BLaER1 (cell line): ENCODE data around the gene RBPMS2.
A peak's percentile ranks its signal among the peaks of the same experiment; 100 is the strongest.

Source experiments
- H3K27ac ChIP-seq: shearing (Covaris generic); formaldehyde crosslinking; 2 replicates; pipeline ENCODE4 v1.8.1; 2022
- H3K27me3 ChIP-seq: shearing (Covaris generic); formaldehyde crosslinking; 2 replicates; pipeline ENCODE4 v1.8.1; 2022
- H3K36me3 ChIP-seq: shearing (Covaris generic); formaldehyde crosslinking; 2 replicates; pipeline ENCODE4 v1.8.1; 2022
- H3K4me1 ChIP-seq: shearing (Covaris generic); formaldehyde crosslinking; 2 replicates; pipeline ENCODE4 v1.8.1; 2022
- H3K4me2 ChIP-seq: shearing (Covaris generic); formaldehyde crosslinking; 2 replicates; pipeline ENCODE4 v1.8.1; 2022
- H3K4me3 ChIP-seq: shearing (Covaris generic); formaldehyde crosslinking; 2 replicates; pipeline ENCODE4 v1.8.1; 2022
- H3K9ac ChIP-seq: shearing (Covaris generic); formaldehyde crosslinking; 2 replicates; pipeline ENCODE4 v1.8.1; 2022
- H3K9me3 ChIP-seq: shearing (Covaris generic); formaldehyde crosslinking; 2 replicates; pipeline ENCODE4 v1.8.1; 2022
- H4K20me1 ChIP-seq: shearing (Covaris generic); formaldehyde crosslinking; 2 replicates; pipeline ENCODE4 v1.8.1; 2022
- Cebpa-rat ChIP-seq: shearing (Covaris generic); IDR thresholded peaks from 2 replicates; pipeline ENCODE4 v1.8.1; 2022

Gene RBPMS2

DNA sequence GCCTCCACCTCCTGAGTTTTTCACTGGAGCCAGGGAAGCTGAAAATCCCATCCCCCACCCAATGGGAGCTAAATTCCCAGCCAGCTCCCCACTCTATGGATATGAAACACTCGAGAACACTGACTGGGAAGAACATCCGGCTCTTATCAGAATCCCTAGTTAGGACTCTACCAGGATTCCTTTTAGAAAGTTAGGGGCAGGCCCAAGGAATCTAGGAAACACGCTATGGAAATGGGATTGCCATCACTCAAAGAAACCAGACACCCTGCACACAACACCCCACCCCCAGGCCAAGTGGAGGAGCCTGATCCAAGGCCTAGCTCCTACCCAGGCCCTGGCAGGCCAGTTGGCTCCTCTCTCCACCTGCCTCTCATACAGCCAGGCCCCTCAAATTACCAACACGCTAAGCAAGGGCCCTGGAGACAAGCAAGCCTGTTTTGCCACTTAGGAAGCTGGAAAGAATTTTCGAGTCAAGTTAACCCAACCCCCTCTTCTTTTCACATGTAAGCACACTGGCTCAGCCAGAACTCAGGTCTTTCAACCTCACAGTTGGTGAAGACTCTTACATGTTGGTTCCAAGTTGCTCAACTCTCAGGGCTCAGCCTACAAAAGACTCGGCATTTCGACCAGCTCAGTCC lies 75.5 kb downstream of the RBPMS2 start:
- peaks cover 75% of the 10 kb centered on the region for H4K20me1 ChIP-seq
- H3K9ac ChIP-seq, result 0 out of 2 replicates have a peak overlapping the region, but pooled peaks have one; percentile 11
- TF ChIP-seq Cebpa-rat, result no peak
- peak overlapping the region; percentile 98 for H3K4me2 ChIP-seq
- no peak overlapping the region; the same call in 1 of the 2 replicates for H3K4me3 ChIP-seq
- no peak overlapping the region for H3K27ac ChIP-seq
- peaks cover 25% of the 10 kb centered on the region for H3K36me3 ChIP-seq
- H3K4me1 ChIP-seq, result peaks cover 68% of the 10 kb centered on the region
- H3K9me3 ChIP-seq, result no peaks in the 10 kb centered on the region
- H3K27me3 ChIP-seq, result no peaks in the 10 kb centered on the region

- Histone ChIP-seq H3K27ac (no peak overlapping the region), H3K36me3 (peaks cover 35% of the 10 kb centered on the region), H4K20me1 (peaks cover 85% of the 10 kb centered on the region), H3K4me2 (peak overlapping the region; percentile 98), H3K27me3 (no peaks in the 10 kb centered on the region), H3K9me3 (no peaks in the 10 kb centered on the region), H3K4me3 (no peak overlapping the region), H3K9ac (peak overlapping the region; percentile 8; the same call in 1 of the 2 replicates), H3K4me1 (peaks cover 75% of the 10 kb centered on the region)
- no peak for TF ChIP-seq Cebpa-rat
Measured at GRCh38 chr15:64698823-64699222, 76.6 kb downstream of the RBPMS2 start.

DNA sequence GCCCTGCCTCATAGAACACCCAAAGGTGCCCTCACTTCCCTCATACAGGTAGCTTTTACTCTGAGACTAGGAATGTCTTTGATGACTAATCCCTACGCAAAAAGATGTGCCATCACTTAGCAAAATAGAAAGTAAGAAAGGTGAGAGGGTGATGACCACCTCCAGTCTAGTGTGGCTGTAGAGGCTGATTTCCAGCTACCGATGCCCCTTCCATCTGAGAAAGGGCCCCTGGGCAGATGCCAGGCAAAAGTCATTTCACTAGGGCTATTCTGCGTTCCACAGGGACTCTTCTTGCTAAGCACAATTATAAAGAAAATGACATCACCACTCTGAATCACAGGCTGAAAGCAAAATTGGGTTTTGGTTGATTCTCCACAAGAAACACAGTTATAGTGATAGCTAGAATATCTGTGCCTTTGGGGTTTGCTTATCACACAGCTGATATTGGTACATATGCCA lies 77.4 kb downstream of the RBPMS2 start:
- Histone ChIP-seq H3K27ac (no peak overlapping the region), H3K9me3 (no peaks in the 10 kb centered on the region), H3K36me3 (peaks cover 44% of the 10 kb centered on the region), H4K20me1 (peaks cover 94% of the 10 kb centered on the region), H3K9ac (no peak overlapping the region), H3K4me2 (no peak overlapping the region), H3K4me1 (peaks cover 69% of the 10 kb centered on the region), H3K4me3 (no peak overlapping the region), H3K27me3 (no peaks in the 10 kb centered on the region)
- TF ChIP-seq Cebpa-rat, result no peak

DNA sequence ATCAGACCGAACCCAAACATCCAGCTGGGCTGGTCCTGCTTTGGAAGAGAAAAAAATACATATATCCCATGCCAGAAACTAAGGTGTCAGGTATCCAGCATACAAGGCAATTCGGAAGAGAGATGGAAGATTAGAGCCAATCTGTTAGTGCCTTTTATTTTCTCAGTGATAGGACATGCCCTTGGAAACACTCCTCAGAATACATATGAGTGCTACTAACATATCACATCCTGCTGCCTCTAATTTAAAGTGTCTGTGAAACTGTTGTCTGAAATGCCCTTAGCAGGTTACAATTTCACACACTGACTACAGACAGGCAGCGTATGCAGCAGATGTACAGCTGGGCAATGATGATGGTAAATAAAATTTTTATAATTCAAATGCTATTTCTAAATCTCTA lies 78.9 kb downstream of the RBPMS2 start:
- Histone ChIP-seq H3K9me3 (no peaks in the 10 kb centered on the region), H3K27ac (no peak overlapping the region), H3K4me2 (no peak overlapping the region), H3K4me1 (peaks cover 72% of the 10 kb centered on the region), H3K4me3 (no peak overlapping the region), H4K20me1 (peaks cover 98% of the 10 kb centered on the region), H3K27me3 (no peaks in the 10 kb centered on the region), H3K36me3 (peaks cover 59% of the 10 kb centered on the region), H3K9ac (no peak overlapping the region)
- TF ChIP-seq Cebpa-rat, result no peak

- no peaks in the 10 kb centered on the region for H3K9me3 ChIP-seq
- no peaks in the 10 kb centered on the region for H3K27me3 ChIP-seq
- H4K20me1 ChIP-seq, result peaks cover 98% of the 10 kb centered on the region
- no peak overlapping the region for H3K4me3 ChIP-seq
- no peak overlapping the region for H3K9ac ChIP-seq
- TF ChIP-seq Cebpa-rat, result no peak
- peak overlapping the region; percentile 67 for H3K4me2 ChIP-seq
- H3K36me3 ChIP-seq, result peaks cover 65% of the 10 kb centered on the region
- peak overlapping the region; percentile 56; the same call in 1 of the 2 replicates for H3K27ac ChIP-seq
- peaks cover 63% of the 10 kb centered on the region for H3K4me1 ChIP-seq
Measured at GRCh38 chr15:64695561-64695992, 79.8 kb downstream of the RBPMS2 start.

DNA sequence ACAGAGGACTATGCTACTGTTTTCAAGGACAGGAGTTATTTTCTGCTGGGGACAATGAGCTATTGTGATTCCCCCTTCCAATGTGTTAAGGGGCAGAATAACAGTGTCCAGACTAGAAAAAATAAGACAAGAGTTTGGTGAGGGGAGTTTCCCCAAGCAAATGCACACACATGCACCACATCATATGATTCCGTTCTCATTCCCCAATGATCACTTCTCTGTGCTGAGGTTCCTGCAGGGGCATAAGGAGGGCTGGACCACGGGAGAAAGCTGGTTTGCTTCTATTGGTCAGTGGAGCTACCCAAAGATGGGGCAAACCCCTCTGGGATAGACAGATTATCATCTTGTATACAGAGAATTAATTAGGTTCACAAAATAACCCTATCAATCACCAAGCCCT lies 80.6 kb downstream of the RBPMS2 start:
- no peaks in the 10 kb centered on the region for H3K27me3 ChIP-seq
- TF ChIP-seq Cebpa-rat, result no peak
- H3K27ac ChIP-seq, result peak overlapping the region; percentile 56; the same call in 1 of the 2 replicates
- H3K4me1 ChIP-seq, result peaks cover 56% of the 10 kb centered on the region
- H3K9ac ChIP-seq, result no peak overlapping the region
- H3K4me2 ChIP-seq, result peak overlapping the region; percentile 67
- H3K36me3 ChIP-seq, result peaks cover 65% of the 10 kb centered on the region
- no peak overlapping the region for H3K4me3 ChIP-seq
- peaks cover 98% of the 10 kb centered on the region for H4K20me1 ChIP-seq
- H3K9me3 ChIP-seq, result no peaks in the 10 kb centered on the region

DNA sequence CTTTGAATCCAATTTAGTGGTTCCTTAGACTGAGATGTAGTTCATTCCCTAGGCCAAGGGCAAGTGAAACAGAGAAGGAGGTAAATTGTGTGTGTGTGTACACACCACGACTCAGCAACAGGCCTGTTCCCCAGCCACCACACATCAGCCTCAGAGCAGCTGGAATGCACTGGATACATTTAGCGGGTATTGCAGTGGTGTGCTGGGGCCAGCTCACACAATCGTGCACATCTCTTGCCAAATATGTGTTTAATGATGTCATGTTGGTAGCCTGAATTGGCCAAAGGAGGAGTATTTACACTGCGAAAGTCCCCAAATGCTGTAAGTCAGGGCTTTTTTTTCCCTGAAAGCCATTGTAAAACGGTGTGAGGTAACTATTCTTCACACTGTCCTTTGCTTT lies 82.3 kb downstream of the RBPMS2 start:
- H3K9ac ChIP-seq, result no peak overlapping the region
- no peak overlapping the region for H3K27ac ChIP-seq
- H3K4me3 ChIP-seq, result no peak overlapping the region
- peaks cover 77% of the 10 kb centered on the region for H3K36me3 ChIP-seq
- H3K27me3 ChIP-seq, result no peaks in the 10 kb centered on the region
- peaks cover 39% of the 10 kb centered on the region for H3K4me1 ChIP-seq
- peaks cover 92% of the 10 kb centered on the region for H4K20me1 ChIP-seq
- no peak overlapping the region for H3K4me2 ChIP-seq
- no peaks in the 10 kb centered on the region for H3K9me3 ChIP-seq
- no peak for TF ChIP-seq Cebpa-rat

DNA sequence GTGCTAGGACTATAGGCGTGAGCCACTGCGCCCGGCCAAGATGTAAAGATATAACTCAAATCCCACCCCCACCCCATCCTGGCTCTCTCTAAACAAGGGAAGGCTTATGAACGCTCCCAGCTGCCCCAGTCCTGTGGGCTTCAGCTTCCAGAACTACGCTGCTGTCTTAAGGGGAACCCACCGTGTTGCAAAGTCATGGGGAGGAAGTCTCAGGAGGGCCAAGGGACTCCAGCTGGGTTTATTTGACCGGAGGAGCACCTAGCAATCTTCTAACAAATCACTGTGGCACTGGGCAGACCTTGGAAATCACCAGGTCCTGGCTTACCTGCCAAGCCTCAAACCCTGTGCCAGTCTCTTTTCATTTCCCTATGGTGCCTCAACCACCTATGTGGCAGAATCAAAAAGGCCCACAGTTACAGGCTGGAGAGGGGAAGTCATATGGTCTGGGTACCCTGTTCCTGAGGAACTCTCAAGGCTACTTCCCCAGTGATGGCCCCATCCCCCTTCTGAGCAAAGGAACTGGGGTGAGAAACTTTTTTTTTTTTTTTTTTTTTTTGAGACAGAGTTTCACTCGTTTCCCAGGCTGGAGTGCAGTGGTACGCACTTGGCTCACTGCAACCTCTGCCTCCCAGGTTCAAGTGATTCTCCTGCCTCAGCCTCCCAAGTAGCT lies 83.4 kb downstream of the RBPMS2 start:
- Histone ChIP-seq H4K20me1 (peaks cover 89% of the 10 kb centered on the region), H3K27me3 (no peaks in the 10 kb centered on the region), H3K4me3 (no peak overlapping the region), H3K4me2 (no peak overlapping the region), H3K4me1 (peaks cover 36% of the 10 kb centered on the region), H3K36me3 (peaks cover 88% of the 10 kb centered on the region), H3K27ac (no peak overlapping the region), H3K9me3 (no peaks in the 10 kb centered on the region), H3K9ac (no peak overlapping the region)
- TF ChIP-seq Cebpa-rat, result no peak

DNA sequence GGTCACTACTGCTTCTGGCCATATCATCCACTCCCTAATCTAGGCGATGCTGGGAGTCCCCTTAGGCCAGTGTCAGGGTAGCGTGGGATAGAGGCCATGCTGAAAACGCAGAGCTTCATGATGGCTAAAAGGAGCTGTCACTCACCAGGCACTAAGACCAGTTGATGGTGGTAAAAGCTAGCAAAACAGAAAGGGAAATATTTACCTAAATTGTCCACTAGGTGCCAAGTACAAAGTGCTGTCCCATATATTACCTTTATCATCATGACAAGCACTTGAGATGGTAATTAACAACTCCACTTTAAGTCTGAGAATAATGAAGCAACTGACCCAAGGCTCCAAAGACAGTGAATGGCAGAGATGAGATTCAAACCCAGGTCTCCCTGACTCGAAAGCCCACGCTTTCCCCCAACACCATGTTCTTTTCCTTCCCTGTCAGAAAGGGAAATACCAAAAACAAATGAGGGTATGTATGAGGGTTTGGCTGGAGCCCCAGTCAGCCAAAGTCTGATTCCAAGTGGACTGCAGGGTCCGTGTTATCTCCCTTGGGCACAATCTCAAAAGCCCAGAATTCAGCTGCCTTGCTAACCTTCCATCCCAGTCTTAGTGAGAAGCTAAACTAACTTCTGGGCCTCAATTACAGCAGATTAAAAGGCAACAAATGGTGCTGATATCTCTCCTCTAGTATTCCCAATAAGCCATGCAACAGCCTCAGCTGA lies 84.7 kb downstream of the RBPMS2 start:
- Histone ChIP-seq H3K9ac (no peak overlapping the region), H3K27me3 (no peaks in the 10 kb centered on the region), H3K4me2 (no peak overlapping the region), H3K36me3 (peaks cover 92% of the 10 kb centered on the region), H4K20me1 (peaks cover 86% of the 10 kb centered on the region), H3K4me1 (peaks cover 28% of the 10 kb centered on the region), H3K4me3 (no peak overlapping the region), H3K27ac (no peak overlapping the region), H3K9me3 (no peaks in the 10 kb centered on the region)
- TF ChIP-seq Cebpa-rat, result no peak

DNA sequence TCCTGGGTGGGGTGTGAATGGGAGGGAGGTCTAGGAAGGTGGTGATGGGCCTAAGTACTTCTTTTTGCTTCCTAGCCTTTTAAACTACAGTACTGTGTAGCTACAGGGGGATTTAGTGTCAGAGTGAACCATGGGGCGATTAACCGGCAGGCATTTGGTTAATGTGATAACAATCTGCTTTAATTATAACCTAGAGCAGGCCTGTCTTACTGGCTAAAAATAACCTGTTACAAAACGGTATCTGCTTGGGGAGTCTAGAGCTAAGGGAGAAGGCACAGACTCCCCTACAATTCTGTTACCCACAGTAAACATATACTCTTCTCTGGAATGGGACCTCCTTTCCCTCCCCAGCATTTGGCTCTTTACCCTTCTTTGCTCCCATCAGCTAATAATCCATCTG lies 85.4 kb downstream of the RBPMS2 start:
- no peaks in the 10 kb centered on the region for H3K27me3 ChIP-seq
- TF ChIP-seq Cebpa-rat, result no peak
- no peak overlapping the region for H3K27ac ChIP-seq
- peaks cover 97% of the 10 kb centered on the region for H3K36me3 ChIP-seq
- H3K4me1 ChIP-seq, result peaks cover 21% of the 10 kb centered on the region
- H3K9ac ChIP-seq, result no peak overlapping the region
- peaks cover 86% of the 10 kb centered on the region for H4K20me1 ChIP-seq
- H3K9me3 ChIP-seq, result no peaks in the 10 kb centered on the region
- no peak overlapping the region for H3K4me3 ChIP-seq
- H3K4me2 ChIP-seq, result no peak overlapping the region
